HEK293 (cell line): ENCODE data around the gene NR4A3.

Experiments used
- CTCF ChIA-PET: fragments of 350-600 bp; formaldehyde crosslinking; extraction: SDS; loops from one replicate; lab custom pipeline; 2021; ENCODE audit warnings: antibody characterized with exemption; lab: Yijun Ruan, JAX
- POLR2A ChIA-PET: fragments of 300-600 bp; formaldehyde crosslinking; extraction: SDS; loops from one replicate; lab custom pipeline; 2020; ENCODE audit warnings: antibody characterized with exemption, inconsistent platforms; lab: Yijun Ruan, JAX
- H3K27ac ChIP-seq: fragments of 200-500 bp; sonication (Bioruptor generic); 2 replicates; pipeline ENCODE4 v1.5.1; 2014; ENCODE audit warnings: low read depth, low read length, control low read depth, inconsistent platforms; ENCODE audit errors: extremely low read depth
- H3K36me3 ChIP-seq, 2 experiments: fragments of 200-500 bp in 1 of 2; sonication (Bioruptor generic) in 1 of 2; 1 replicate in 1 of 2; 2 replicates in 1 of 2; pipeline ENCODE4 v1.5.1; 2014 to 2017; ENCODE audit warnings: inconsistent platforms in 2 of 2, low read length in 2 of 2; ENCODE audit not compliant: control insufficient read depth in 2 of 2, insufficient read depth in 1 of 2
- H3K4me1 ChIP-seq: fragments of 200-500 bp; sonication (Bioruptor generic); 2 replicates; pipeline ENCODE4 v1.5.1; 2014; ENCODE audit warnings: mild to moderate bottlenecking, low read length, inconsistent platforms; ENCODE audit not compliant: control insufficient read depth, insufficient read depth
- H3K4me3 ChIP-seq: 2 replicates; pipeline ENCODE4 v1.5.1; 2011; ENCODE audit warnings: low read depth, mild to moderate bottlenecking, control low read depth, low read length, moderate library complexity
- H3K9me3 ChIP-seq: fragments of 200-500 bp; sonication (Bioruptor generic); 2 replicates; pipeline ENCODE4 v1.5.1; 2014; ENCODE audit warnings: low read depth, low read length, inconsistent platforms; ENCODE audit not compliant: control insufficient read depth, insufficient read depth
- HOXD13 ChIP-seq: sonication (generic); formaldehyde crosslinking; IDR thresholded peaks from 2 replicates; pipeline ENCODE4 v1.8.0; 2022; ENCODE audit warnings: missing genetic modification reagents, borderline replicate concordance
- SCRT1 ChIP-seq: fragments of 450-650 bp; formaldehyde crosslinking; IDR thresholded peaks from 2 replicates; pipeline ENCODE4 v1.5.1; 2016; ENCODE audit warnings: missing biosample characterization, missing genetic modification characterization, borderline replicate concordance
- YY2 ChIP-seq: fragments of 450-650 bp; formaldehyde crosslinking; IDR thresholded peaks from 2 replicates; pipeline ENCODE4 v1.5.1; 2016; ENCODE audit warnings: missing biosample characterization, missing genetic modification characterization
- ZBTB1 ChIP-seq: fragments of 450-650 bp; formaldehyde crosslinking; IDR thresholded peaks from 2 replicates; pipeline ENCODE4 v1.5.1; 2016; ENCODE audit warnings: missing biosample characterization, missing genetic modification characterization
- ZEB2 ChIP-seq: fragments of 450-650 bp; formaldehyde crosslinking; IDR thresholded peaks from 2 replicates; pipeline ENCODE4 v1.5.1; 2016; ENCODE audit warnings: missing biosample characterization, missing genetic modification characterization
- ZFP41 ChIP-seq: fragments of 450-650 bp; formaldehyde crosslinking; IDR thresholded peaks from 2 replicates; pipeline ENCODE4 v1.5.1; 2016; ENCODE audit warnings: missing biosample characterization, missing genetic modification characterization, borderline replicate concordance
- ZNF169 ChIP-seq: fragments of 450-650 bp; formaldehyde crosslinking; IDR thresholded peaks from 2 replicates; pipeline ENCODE4 v1.5.1; 2016; ENCODE audit warnings: missing biosample characterization, missing genetic modification characterization
- ZNF274 ChIP-seq, 2 experiments: fragments of 200-500 bp in 1 of 2; fragments of 450-650 bp in 1 of 2; sonication (Bioruptor generic) in 1 of 2; formaldehyde crosslinking in 1 of 2; IDR thresholded peaks; 2 replicates each; pipeline versions ENCODE4 v1.5.1 to v1.6.1; 2014 to 2016; ENCODE audit warnings: borderline replicate concordance in 1 of 2, inconsistent platforms in 1 of 2, low read length in 1 of 2, missing biosample characterization in 1 of 2, missing genetic modification characterization in 1 of 2
- ZNF394 ChIP-seq: fragments of 450-650 bp; formaldehyde crosslinking; IDR thresholded peaks from 2 replicates; pipeline ENCODE4 v1.5.1; 2016; ENCODE audit warnings: missing biosample characterization, missing genetic modification characterization, mild to moderate bottlenecking, moderate library complexity, borderline replicate concordance
- ZNF423 ChIP-seq: fragments of 450-650 bp; formaldehyde crosslinking; IDR thresholded peaks from 2 replicates; pipeline ENCODE4 v1.5.1; 2016; ENCODE audit warnings: missing biosample characterization, missing genetic modification characterization
- ZNF426 ChIP-seq: fragments of 450-650 bp; formaldehyde crosslinking; IDR thresholded peaks from 2 replicates; pipeline ENCODE4 v1.5.1; 2017; ENCODE audit warnings: missing biosample characterization, missing genetic modification characterization, mild to moderate bottlenecking, inconsistent platforms, moderate library complexity
- ZNF473 ChIP-seq: fragments of 450-650 bp; formaldehyde crosslinking; IDR thresholded peaks from 2 replicates; pipeline ENCODE4 v1.5.1; 2017; ENCODE audit warnings: missing biosample characterization, missing genetic modification characterization
- ZNF501 ChIP-seq: fragments of 450-650 bp; formaldehyde crosslinking; IDR thresholded peaks from 2 replicates; pipeline ENCODE4 v1.5.1; 2016; ENCODE audit warnings: missing biosample characterization, missing genetic modification characterization
- ZNF521 ChIP-seq: fragments of 450-650 bp; formaldehyde crosslinking; IDR thresholded peaks from 2 replicates; pipeline ENCODE4 v1.5.1; 2017; ENCODE audit warnings: missing biosample characterization, mild to moderate bottlenecking, missing genetic modification characterization
- ZNF548 ChIP-seq: fragments of 450-650 bp; formaldehyde crosslinking; IDR thresholded peaks from 2 replicates; pipeline ENCODE4 v1.5.1; 2016; ENCODE audit warnings: missing biosample characterization, missing genetic modification characterization
- ZNF558 ChIP-seq: fragments of 450-650 bp; formaldehyde crosslinking; IDR thresholded peaks from 2 replicates; pipeline ENCODE4 v1.5.1; 2016; ENCODE audit warnings: missing biosample characterization, missing genetic modification characterization
- ZNF624 ChIP-seq: fragments of 450-650 bp; formaldehyde crosslinking; IDR thresholded peaks from 2 replicates; pipeline ENCODE4 v1.5.1; 2017; ENCODE audit warnings: missing biosample characterization, missing genetic modification characterization
- ZNF658 ChIP-seq: fragments of 450-650 bp; formaldehyde crosslinking; IDR thresholded peaks from 2 replicates; pipeline ENCODE4; 2016; ENCODE audit warnings: missing biosample characterization, missing genetic modification characterization
- ZNF670 ChIP-seq: fragments of 450-650 bp; formaldehyde crosslinking; IDR thresholded peaks from 2 replicates; pipeline ENCODE4 v1.5.1; 2016; ENCODE audit warnings: missing biosample characterization, missing genetic modification characterization, low read depth
- ZNF791 ChIP-seq: fragments of 450-650 bp; formaldehyde crosslinking; IDR thresholded peaks from 2 replicates; pipeline ENCODE4 v1.5.1; 2016; ENCODE audit warnings: missing biosample characterization, missing genetic modification characterization
- ZNF843 ChIP-seq: fragments of 450-650 bp; formaldehyde crosslinking; IDR thresholded peaks from 2 replicates; pipeline ENCODE4 v1.5.1; 2016; ENCODE audit warnings: missing biosample characterization, missing genetic modification characterization
- TF ChIP-seq, protein P1 (sequence below): fragments of 450-650 bp; formaldehyde crosslinking; conservative IDR thresholded peaks from 2 replicates; pipeline ENCODE4 v1.5.1; 2016; ENCODE audit warnings: low read depth, missing biosample characterization, missing genetic modification characterization
- TF ChIP-seq, protein P2 (sequence below): fragments of 450-650 bp; formaldehyde crosslinking; IDR thresholded peaks from 2 replicates; pipeline ENCODE4 v1.5.1; 2016; ENCODE audit warnings: missing biosample characterization, missing genetic modification characterization
- TF ChIP-seq, protein P3 (sequence below): fragments of 450-650 bp; formaldehyde crosslinking; IDR thresholded peaks from 2 replicates; pipeline ENCODE4 v1.5.1; 2017; ENCODE audit warnings: missing biosample characterization, missing genetic modification characterization

NR4A3 gene

DNA sequence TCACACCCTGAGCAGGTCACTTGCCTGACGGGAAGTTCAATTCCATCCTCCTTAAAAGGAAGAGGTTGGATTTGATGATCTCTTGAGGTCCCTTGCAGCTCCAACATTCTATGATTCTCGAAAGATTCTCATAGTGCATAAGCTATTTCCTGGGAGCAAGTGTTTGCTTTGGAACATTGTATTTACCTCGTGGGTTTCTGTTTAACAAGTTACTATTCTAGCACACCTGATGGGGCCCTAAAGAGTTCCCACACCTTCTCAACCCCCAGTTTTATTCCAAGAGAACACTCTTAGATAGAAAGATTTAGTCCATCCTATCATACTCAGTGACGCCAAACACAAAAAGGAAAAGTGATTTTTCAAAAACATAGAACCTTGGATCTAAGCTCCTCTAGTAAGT, 23.4 kb downstream of the NR4A3 start (continued):
- TF ChIP-seq, protein P1, sequence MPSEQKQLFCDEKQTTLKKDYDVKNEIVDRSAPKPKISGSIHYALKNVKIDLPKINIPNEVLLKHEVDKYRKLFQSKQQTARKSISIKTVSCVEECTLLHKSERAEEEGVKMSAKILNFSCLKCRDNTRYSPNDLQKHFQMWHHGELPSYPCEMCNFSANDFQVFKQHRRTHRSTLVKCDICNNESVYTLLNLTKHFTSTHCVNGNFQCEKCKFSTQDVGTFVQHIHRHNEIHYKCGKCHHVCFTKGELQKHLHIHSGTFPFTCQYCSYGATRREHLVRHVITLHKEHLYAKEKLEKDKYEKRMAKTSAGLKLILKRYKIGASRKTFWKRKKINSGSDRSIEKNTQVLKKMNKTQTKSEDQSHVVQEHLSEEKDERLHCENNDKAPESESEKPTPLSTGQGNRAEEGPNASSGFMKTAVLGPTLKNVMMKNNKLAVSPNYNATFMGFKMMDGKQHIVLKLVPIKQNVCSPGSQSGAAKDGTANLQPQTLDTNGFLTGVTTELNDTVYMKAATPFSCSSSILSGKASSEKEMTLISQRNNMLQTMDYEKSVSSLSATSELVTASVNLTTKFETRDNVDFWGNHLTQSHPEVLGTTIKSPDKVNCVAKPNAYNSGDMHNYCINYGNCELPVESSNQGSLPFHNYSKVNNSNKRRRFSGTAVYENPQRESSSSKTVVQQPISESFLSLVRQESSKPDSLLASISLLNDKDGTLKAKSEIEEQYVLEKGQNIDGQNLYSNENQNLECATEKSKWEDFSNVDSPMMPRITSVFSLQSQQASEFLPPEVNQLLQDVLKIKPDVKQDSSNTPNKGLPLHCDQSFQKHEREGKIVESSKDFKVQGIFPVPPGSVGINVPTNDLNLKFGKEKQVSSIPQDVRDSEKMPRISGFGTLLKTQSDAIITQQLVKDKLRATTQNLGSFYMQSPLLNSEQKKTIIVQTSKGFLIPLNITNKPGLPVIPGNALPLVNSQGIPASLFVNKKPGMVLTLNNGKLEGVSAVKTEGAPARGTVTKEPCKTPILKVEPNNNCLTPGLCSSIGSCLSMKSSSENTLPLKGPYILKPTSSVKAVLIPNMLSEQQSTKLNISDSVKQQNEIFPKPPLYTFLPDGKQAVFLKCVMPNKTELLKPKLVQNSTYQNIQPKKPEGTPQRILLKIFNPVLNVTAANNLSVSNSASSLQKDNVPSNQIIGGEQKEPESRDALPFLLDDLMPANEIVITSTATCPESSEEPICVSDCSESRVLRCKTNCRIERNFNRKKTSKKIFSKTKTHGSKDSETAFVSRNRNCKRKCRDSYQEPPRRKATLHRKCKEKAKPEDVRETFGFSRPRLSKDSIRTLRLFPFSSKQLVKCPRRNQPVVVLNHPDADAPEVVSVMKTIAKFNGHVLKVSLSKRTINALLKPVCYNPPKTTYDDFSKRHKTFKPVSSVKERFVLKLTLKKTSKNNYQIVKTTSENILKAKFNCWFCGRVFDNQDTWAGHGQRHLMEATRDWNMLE, result no peak
- TF ChIP-seq ZNF521, result no peak
- TF ChIP-seq ZNF670 (tag by site-specific recombination), result no peak
- no peak for TF ChIP-seq ZEB2 (tag by site-specific recombination)
- no peak for TF ChIP-seq ZNF394 (tag by site-specific recombination)
- TF ChIP-seq ZNF274 (IDR thresholded peaks at IDR 0.05; ENCODE audit: low read length), result no peak
- no peak for TF ChIP-seq ZNF274 (tag by site-specific recombination; IDR thresholded peaks at IDR 0.05; ENCODE audit: borderline replicate concordance)
- no peak for TF ChIP-seq ZNF426 (tag by site-specific recombination)
- no peak for TF ChIP-seq ZFP41 (tag by site-specific recombination)
- TF ChIP-seq ZNF558 (tag by site-specific recombination), result no peak

DNA sequence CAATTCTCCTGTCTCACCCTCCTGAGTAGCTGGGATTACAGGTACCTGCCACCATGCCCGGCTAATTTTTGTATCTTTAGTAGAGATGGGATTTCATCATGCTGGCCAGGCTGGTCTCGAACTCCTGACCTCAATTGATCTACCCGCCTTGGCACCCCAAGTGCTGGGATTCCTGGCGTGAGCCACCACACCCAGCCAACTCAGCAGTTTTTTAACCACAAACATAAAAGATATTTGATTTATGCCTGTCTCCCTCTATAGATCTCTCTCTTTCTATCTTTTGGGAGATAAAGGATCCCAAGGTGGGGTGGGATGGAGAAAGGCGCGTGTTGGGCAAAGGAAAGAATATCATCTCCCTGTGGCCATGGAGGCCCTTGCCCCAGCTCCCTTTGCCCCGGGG, 26.8 kb downstream of the NR4A3 start:
- POLR2A ChIA-PET, result no interaction called here
- no peaks in the 10 kb centered on the region for H3K36me3 ChIP-seq
- H3K27ac ChIP-seq, result no peak overlapping the region
- no peak overlapping the region for H3K4me3 ChIP-seq
- TF ChIP-seq HOXD13 (CRISPR knock-in tag) (no peak), SCRT1 (tag by site-specific recombination) (no peak), ZNF658 (tag by site-specific recombination) (no peak), ZNF169 (tag by site-specific recombination) (no peak), ZNF423 (tag by site-specific recombination) (no peak), ZNF624 (tag by site-specific recombination) (no peak)
- TF ChIP-seq, all 188 proteins: peak for 0
- Histone ChIP-seq H3K9me3 (no peaks in the 10 kb centered on the region), H3K4me1 (no peaks in the 10 kb centered on the region)
- CTCF ChIA-PET, result no interaction called here

GRCh38 chr9:99850736-99851499, 29.2 kb downstream of the NR4A3 start:
- TF ChIP-seq, protein P2, sequence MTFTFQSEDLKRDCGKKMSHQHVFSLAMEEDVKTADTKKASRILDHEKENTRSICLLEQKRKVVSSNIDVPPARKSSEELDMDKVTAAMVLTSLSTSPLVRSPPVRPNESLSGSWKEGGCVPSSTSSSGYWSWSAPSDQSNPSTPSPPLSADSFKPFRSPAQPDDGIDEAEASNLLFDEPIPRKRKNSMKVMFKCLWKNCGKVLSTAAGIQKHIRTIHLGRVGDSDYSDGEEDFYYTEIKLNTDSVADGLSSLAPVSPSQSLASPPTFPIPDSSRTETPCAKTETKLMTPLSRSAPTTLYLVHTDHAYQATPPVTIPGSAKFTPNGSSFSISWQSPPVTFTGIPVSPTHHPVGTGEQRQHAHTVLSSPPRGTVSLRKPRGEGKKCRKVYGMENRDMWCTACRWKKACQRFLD, result no peak
- TF ChIP-seq YY2 (tag by site-specific recombination) (no peak), ZNF473 (tag by site-specific recombination) (no peak), ZNF791 (tag by site-specific recombination) (no peak), ZNF843 (tag by site-specific recombination) (no peak), ZBTB1 (tag by site-specific recombination) (no peak), ZNF548 (tag by site-specific recombination) (no peak), ZNF501 (tag by site-specific recombination) (no peak)
- TF ChIP-seq, protein P3, sequence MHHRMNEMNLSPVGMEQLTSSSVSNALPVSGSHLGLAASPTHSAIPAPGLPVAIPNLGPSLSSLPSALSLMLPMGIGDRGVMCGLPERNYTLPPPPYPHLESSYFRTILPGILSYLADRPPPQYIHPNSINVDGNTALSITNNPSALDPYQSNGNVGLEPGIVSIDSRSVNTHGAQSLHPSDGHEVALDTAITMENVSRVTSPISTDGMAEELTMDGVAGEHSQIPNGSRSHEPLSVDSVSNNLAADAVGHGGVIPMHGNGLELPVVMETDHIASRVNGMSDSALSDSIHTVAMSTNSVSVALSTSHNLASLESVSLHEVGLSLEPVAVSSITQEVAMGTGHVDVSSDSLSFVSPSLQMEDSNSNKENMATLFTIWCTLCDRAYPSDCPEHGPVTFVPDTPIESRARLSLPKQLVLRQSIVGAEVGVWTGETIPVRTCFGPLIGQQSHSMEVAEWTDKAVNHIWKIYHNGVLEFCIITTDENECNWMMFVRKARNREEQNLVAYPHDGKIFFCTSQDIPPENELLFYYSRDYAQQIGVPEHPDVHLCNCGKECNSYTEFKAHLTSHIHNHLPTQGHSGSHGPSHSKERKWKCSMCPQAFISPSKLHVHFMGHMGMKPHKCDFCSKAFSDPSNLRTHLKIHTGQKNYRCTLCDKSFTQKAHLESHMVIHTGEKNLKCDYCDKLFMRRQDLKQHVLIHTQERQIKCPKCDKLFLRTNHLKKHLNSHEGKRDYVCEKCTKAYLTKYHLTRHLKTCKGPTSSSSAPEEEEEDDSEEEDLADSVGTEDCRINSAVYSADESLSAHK (tag by site-specific recombination), result no peak
- Histone ChIP-seq H3K9me3 (no peaks in the 10 kb centered on the region), H3K36me3 (no peaks in the 10 kb centered on the region), H3K4me3 (no peak overlapping the region), H3K27ac (no peak overlapping the region), H3K4me1 (no peaks in the 10 kb centered on the region)
- ChIA-PET CTCF (no interaction called here), POLR2A (no interaction called here)
